GM21390 (cell line): ENCODE measurements around the gene CRTC3.
"Not testable (repeated sequence)": the region's sequence is repeated elsewhere in the genome, so short reads cannot be mapped to it uniquely, and the experiment has no call there.

Experiments used
- ATAC-seq: cut with Tn5 transposase; IDR thresholded peaks from one replicate; pipeline ENCODE4 v1.9.1; 2021; ENCODE audit not compliant: unreplicated experiment

CRTC3 gene

DNA sequence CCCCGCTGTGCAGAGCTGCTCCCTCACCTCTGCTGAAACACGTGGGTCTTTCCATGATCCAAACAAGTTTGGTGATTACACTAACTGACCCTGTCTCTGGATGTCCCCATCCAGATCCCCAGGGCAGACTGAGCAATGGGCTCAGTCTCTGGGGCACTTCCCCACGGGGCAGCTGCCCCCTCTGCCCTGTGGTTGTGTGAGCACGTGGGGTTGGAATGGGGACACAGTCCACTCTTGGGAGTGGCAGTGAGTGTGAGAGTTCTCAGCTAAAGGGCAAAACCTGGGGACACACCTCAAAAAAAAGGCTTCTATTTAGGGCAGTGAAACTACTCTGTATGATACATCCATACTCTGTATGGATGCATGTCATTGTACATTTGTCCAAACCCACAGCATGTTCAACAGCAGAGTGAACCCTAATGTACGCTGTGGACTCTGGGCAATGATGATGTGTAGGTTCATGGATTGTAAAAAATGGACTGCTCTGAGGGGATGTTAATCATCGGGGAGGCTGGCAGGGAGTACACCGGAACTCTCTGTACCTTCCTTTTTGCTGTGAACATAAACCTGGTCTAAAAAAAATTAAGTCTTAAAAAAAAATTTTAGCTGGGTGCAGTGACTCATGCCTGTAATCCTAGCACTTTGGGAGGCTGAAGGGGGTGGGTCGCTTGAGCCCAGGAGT lies 137.5 kb downstream of the CRTC3 start:
- no peak for ATAC-seq

GRCh38 chr15:90667755-90668345 lies 138.1 kb downstream of the CRTC3 start:
- not testable (repeated sequence) for ATAC-seq

- not testable (repeated sequence) for ATAC-seq
Observed at GRCh38 chr15:90670631-90671030, 140.9 kb downstream of the CRTC3 start.

GRCh38 chr15:90671216-90671615 lies 141.5 kb downstream of the CRTC3 start:
- no peak for ATAC-seq

DNA sequence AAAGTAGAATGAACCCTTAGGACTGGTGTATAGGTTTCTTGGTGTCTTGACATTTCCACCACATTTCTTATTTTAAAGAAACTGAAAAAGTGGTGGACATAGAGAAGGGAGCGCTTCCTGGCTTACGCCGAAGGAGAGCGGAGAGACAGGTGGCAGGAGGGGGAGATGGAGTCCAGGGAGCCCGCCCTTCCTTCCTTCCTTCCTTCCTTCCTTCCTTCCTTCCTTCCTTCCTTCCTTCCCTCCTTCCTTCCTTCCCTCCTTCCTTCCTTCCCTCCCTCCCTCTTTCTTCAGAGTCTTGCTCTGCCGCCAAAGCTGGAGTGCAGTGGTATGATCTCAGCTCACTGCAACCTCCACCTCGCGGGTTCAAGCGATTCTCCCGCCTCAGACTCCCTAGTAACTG lies 143.6 kb downstream of the CRTC3 start:
- ATAC-seq, result not testable (repeated sequence)

GRCh38 chr15:90674476-90674875 lies 144.8 kb downstream of the CRTC3 start:
- ATAC-seq, result no peak

DNA sequence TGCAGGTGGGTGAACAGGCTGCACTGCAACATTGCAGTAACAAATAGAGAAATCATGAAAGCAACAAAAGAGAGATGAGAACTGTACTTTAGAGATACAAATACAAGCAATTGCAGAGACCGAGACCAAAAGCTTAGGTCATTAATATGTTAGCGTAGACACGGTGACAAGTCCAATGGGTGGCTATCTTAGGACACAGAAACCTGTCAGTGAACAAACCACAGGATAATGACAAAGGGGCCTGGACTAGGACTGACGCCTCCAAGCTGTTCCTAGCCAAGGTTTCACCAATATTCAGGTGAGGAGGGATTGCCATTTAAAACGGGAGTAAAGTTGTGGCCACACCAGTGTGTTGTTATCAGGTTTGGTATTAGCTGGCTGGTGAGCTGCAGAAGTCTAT lies 145.7 kb downstream of the CRTC3 start:
- ATAC-seq, result no peak

GRCh38 chr15:90677807-90678790 lies 148.4 kb downstream of the CRTC3 start:
- ATAC-seq, result no peak

- no peak for ATAC-seq
Observed at GRCh38 chr15:90679959-90680358, 150.2 kb downstream of the CRTC3 start.

- ATAC-seq, result no peak
Observed at GRCh38 chr15:90680371-90680935, 150.7 kb downstream of the CRTC3 start.

DNA sequence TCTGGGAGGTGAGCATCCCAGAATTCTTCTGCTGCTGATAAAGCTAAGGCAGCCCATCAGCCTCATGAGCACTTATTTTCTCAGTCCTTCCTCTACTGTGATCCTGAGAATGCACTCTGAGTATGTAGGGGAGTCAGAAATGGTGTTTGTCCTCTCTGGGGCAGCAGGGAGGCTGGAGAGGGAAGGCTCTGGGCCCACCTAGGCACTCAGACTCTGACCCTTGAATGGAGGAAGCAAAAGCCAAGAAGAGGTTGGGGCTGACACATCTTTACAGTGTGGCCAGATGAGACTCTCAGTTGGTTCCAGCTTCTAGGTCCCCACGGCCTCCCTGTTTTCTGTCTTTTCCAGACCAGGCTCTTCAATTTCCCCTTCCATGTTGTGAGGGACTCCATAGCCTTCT lies 151.3 kb downstream of the CRTC3 start:
- no peak for ATAC-seq

GRCh38 chr15:90681480-90681879 lies 151.8 kb downstream of the CRTC3 start:
- no peak for ATAC-seq

DNA sequence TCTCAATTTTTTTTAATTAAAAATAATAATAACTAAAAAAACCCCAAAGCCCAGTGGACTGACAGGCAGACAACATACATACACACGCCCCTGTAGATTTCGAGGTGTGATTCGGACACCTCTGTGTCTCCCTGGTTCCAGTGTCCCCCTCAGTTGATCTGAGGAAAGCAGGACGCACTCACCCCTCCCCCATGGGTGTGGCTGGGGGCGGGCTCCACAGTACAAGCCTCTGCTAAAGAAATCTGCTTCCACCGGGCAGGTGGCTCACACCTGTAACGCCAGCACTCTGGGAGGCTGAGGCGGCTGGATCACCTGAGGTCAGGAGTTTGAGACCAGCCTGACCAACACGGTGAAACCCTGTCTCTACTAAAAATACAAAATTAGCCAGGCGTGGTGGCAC lies 153.6 kb downstream of the CRTC3 start:
- ATAC-seq, result no peak

DNA sequence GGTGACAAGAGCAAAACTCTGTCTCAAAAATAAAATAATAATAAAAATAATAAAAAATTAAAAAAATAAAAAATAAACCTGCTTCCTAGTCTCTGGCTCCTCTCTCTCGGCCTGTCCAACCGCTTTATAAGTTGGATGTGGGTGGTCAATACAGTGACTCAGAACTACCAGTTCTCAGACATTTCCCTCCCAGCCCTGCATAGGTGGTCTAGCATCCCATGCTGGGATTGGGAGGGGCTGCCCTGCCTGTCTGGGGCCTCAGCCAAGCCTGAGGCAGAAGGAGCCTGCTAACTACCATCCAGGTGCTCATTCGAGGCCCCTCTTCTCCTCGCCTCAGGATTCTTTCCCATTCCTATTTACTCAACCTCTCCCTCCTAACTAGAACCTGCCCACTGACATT lies 154.2 kb downstream of the CRTC3 start:
- no peak for ATAC-seq

DNA sequence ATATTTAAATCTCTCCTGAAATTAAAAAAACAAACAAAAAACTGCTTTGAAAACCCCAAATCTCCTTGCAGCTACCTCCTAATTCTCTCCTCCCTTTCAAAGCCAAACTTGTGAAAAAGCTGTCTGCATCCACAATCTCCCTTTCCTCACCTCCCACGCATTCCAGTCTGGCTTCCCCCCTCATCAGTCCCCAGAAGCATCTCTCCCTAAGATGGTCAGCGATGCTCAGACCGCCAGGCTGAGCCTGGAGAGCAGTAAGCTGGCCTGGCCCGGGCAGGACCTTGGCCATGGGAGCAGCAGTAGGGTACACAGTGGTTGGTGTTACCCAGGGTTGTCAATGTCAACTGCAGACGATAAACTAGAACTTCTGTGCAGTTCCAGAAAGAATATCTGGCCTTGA lies 154.6 kb downstream of the CRTC3 start:
- ATAC-seq, result no peak

GRCh38 chr15:90685591-90686434 lies 156.1 kb downstream of the CRTC3 start:
- ATAC-seq, result peak; percentile 25

- ATAC-seq, result peak; percentile 86
Observed at GRCh38 chr15:90686435-90687218, 156.9 kb downstream of the CRTC3 start.

DNA sequence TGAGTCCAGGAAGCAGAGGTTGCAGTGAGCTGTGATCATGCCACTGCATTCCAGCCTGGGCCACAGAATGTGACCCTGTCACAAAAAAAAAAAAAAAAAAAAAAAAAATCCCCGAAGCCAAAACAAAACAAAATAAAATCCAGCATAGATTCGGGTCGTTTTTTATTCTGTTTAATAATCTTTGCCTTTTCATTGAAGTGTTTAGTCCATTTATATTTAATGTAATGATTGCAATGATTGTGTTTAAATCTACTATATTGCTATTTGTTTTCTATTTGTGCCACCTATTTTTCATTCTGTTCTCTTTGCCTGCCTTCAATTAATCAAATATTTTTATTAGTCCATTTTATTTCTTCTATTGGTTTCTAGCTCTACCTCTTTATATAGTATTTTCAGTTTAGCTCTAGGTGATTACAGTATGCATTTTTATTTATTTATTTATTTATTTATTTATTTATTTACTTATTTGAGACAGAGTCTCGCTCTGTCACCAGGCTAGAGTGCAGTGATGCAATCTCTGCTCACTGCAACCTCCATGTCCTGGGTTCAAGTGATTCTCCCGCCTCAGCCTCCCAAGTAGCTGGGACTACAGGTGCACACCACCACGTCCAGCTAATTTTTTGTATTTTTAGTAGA lies 159.7 kb downstream of the CRTC3 start:
- ATAC-seq, result not testable (repeated sequence)

DNA sequence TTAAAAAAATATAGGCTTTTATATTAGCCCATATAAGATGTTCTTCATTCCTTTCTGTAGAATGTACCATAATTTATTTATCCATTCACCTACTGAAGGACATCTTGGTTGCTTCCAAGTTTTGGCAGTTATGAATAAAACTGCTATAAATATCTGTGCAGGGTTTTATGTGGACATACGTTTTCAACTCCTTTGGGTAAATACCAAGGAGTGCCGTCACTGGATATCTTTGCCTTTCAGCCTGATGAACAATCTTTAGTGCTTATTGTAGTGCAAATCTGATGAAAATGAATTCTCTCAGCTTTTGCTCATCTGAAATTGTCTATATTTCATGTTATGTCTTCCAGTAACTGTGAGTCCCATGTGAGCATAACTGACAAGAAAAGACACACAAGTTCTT lies 160.9 kb downstream of the CRTC3 start:
- no peak for ATAC-seq
